Measurements from ENCODE around the gene CCDC85C. TPM values are rescaled to one million over a fixed set of nuclear protein-coding genes. Genes with fewer than 3 reads are reported as not detected.

CCDC85C gene
- total RNA-seq, 1 experiment from 2014 or later = 33.2 TPM

DNA sequence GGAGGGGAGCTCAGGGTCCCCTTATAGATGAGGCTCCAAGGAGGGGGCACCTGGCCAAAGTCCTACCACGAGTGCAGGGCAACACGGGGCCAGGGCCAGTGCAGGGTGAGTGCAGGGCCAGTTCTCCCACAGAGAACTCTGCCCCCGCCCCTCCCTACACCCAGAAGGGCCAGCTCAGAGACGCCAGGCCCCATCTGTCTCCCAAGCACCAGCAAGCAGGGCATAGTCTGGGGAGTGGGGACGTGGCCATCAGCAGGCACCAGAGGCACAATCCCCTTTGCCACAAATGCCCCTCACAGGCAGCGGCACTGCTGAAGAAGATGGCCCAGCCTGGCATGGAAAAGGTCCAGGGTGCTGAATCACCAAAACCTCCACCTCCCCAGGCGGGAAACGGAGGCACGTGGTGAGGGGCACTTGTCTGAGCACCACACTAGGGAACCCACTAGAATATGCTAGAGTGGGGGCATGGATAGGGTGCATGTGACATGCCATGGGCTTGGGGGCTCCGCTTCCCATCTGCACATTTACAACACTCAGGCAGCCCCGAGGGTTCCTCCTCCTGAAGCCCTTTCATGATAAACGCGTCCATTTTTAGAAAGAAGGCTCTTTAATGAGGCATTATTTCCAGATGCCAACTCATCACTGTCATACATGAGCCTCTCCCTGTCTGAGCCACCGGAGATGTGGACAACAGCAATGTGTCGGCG lies 17.8 kb downstream of the CCDC85C start:
- H3K79me2 ChIP-seq (ENCODE audit: insufficient read depth, low read length) = peaks cover 2% of the 10 kb centered on the region; the same call in 1 of the 2 replicates
- no peak overlapping the region for H3K23ac ChIP-seq (ENCODE audit: insufficient read length, low read depth, low read length)
- no peak for DNase-seq
- H4K20me1 ChIP-seq (ENCODE audit: control insufficient read depth, insufficient read depth, insufficient read length) = no peaks in the 10 kb centered on the region
- Mint-ChIP-seq H3K27ac (peak overlapping the region in 1 of 3 experiments; percentile 71; a peak in 2 of 7 replicates), H3K36me3 (ENCODE audit: insufficient read depth in 1 of 3, low read depth in 3 of 3) (peaks cover 0 to 6% (median 0%) of the 10 kb centered on the region in 3 experiments; a peak in 2 of 7 replicates), H3K27me3 (ENCODE audit: low read depth) (no peaks in the 10 kb centered on the region), H3K4me3 (no peak overlapping the region), H3K4me1 (peaks cover 20 to 40% of the 10 kb centered on the region in 2 experiments), H3K9me3 (no peaks in the 10 kb centered on the region)
- H2BK120ac ChIP-seq (ENCODE audit: low read depth, low read length, poor library complexity, severe bottlenecking) = no peak overlapping the region
- H3K4me2 ChIP-seq (ENCODE audit: insufficient read depth, insufficient read length, low read length) = no peak overlapping the region
- no peaks in the 10 kb centered on the region for H3K9me3 ChIP-seq (ENCODE audit: control insufficient read depth, low read depth, low read length)
- H3K27ac ChIP-seq (ENCODE audit: insufficient read length, low read depth, low read length) = no peak overlapping the region
- WGBS (ENCODE audit: extremely low coverage, insufficient read length, low lambda C conversion rate) = no CpG with 5 or more reads among the region's 16 CpGs
- no peak overlapping the region for H2BK20ac ChIP-seq (ENCODE audit: low read depth, low read length, poor library complexity, severe bottlenecking)
- H2AK5ac ChIP-seq (ENCODE audit: insufficient read length, low read length) = no peak overlapping the region
- H3K14ac ChIP-seq (ENCODE audit: insufficient read depth, low read length) = no peak overlapping the region; the same call in 1 of the 2 replicates
- no peak overlapping the region for H3K9ac ChIP-seq (ENCODE audit: extremely low read depth, insufficient read length, low read length)
- no peak overlapping the region for H3K18ac ChIP-seq (ENCODE audit: insufficient read length, low read depth, low read length)
- H2BK15ac ChIP-seq (ENCODE audit: low read depth, low read length) = no peak overlapping the region
- H2AFZ ChIP-seq (ENCODE audit: low read length) = no peak overlapping the region
- H3K23me2 ChIP-seq (ENCODE audit: insufficient read length, low read depth, low read length, poor library complexity, severe bottlenecking) = no peaks in the 10 kb centered on the region
- no peak overlapping the region for H4K91ac ChIP-seq (ENCODE audit: insufficient read length, low read depth, low read length)
- H2BK12ac ChIP-seq (ENCODE audit: insufficient read length, low read depth, low read length) = no peak overlapping the region
- no peak overlapping the region for H3T11ph ChIP-seq (ENCODE audit: low read length)
- H3K56ac ChIP-seq (ENCODE audit: insufficient read length, low read depth, low read length) = no peak overlapping the region
- no peak overlapping the region for H2BK5ac ChIP-seq (ENCODE audit: insufficient read length, low read length)
- no peaks in the 10 kb centered on the region for H3K27me3 ChIP-seq (ENCODE audit: insufficient read depth, low read length)
- H4K8ac ChIP-seq (replicated peaks; ENCODE audit: insufficient read length, low read depth, low read length) = no peak overlapping the region
- TF ChIP-seq, protein P1, sequence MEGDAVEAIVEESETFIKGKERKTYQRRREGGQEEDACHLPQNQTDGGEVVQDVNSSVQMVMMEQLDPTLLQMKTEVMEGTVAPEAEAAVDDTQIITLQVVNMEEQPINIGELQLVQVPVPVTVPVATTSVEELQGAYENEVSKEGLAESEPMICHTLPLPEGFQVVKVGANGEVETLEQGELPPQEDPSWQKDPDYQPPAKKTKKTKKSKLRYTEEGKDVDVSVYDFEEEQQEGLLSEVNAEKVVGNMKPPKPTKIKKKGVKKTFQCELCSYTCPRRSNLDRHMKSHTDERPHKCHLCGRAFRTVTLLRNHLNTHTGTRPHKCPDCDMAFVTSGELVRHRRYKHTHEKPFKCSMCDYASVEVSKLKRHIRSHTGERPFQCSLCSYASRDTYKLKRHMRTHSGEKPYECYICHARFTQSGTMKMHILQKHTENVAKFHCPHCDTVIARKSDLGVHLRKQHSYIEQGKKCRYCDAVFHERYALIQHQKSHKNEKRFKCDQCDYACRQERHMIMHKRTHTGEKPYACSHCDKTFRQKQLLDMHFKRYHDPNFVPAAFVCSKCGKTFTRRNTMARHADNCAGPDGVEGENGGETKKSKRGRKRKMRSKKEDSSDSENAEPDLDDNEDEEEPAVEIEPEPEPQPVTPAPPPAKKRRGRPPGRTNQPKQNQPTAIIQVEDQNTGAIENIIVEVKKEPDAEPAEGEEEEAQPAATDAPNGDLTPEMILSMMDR (conservative IDR thresholded peaks at IDR 0.05) = no peak
- H3K4ac ChIP-seq (ENCODE audit: low read depth, low read length) = no peak overlapping the region
- H4K5ac ChIP-seq (ENCODE audit: insufficient read length, low read depth, low read length) = no peak overlapping the region
- no peaks in the 10 kb centered on the region for H3K4me1 ChIP-seq (ENCODE audit: insufficient read depth, low read length)
- peaks cover 5% of the 10 kb centered on the region for H3K79me1 ChIP-seq (ENCODE audit: insufficient read depth, low read depth, low read length, poor library complexity, severe bottlenecking)
